Measurements from ENCODE around the gene FAH.

DNA sequence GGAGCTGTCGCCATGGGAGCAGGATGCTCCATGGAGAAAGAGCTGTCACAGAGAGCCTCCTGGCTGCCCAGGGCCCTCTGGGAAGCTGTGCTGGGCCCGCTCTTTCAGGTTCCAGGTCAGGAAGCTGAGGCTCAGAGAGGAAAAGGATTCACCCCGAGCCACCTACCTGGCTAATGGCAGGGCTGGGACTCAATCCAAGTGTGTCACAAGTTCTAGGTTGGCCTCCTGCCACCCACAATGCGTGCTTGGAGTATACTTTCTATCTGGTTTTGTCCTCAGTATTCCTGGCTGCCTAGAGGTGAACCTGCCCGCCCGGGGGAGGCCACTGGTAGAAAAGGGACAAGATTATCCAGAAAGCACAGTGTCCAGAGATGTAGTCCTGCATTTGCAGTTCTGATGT, 23.6 kb downstream of the FAH start:
- TF ChIP-seq, protein P1, sequence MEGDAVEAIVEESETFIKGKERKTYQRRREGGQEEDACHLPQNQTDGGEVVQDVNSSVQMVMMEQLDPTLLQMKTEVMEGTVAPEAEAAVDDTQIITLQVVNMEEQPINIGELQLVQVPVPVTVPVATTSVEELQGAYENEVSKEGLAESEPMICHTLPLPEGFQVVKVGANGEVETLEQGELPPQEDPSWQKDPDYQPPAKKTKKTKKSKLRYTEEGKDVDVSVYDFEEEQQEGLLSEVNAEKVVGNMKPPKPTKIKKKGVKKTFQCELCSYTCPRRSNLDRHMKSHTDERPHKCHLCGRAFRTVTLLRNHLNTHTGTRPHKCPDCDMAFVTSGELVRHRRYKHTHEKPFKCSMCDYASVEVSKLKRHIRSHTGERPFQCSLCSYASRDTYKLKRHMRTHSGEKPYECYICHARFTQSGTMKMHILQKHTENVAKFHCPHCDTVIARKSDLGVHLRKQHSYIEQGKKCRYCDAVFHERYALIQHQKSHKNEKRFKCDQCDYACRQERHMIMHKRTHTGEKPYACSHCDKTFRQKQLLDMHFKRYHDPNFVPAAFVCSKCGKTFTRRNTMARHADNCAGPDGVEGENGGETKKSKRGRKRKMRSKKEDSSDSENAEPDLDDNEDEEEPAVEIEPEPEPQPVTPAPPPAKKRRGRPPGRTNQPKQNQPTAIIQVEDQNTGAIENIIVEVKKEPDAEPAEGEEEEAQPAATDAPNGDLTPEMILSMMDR (IDR thresholded peaks at IDR 0.05; ENCODE audit: extremely low read depth in 1 of 2, insufficient read depth in 1 of 2, low read depth in 1 of 2, low read length in 2 of 2) = no peak
- TF ChIP-seq POLR2A (IDR thresholded peaks at IDR 0.05; ENCODE audit: low read depth, low read length) = no peak
- no peak for TF ChIP-seq POLR2AphosphoS5 (IDR thresholded peaks at IDR 0.05; ENCODE audit: insufficient read depth, low read depth, low read length)
- no peak for TF ChIP-seq JUN (IDR thresholded peaks at IDR 0.05; ENCODE audit: borderline replicate concordance, insufficient read depth, insufficient read length, low read depth)

All from endothelial cell of umbilical vein (primary cell).